Stimulated activated CD4-positive, alpha-beta T cell treated with anti-CD3 and anti-CD28 coated beads, Interleukin-4, amount 100 ng/mL, for 1 hour (primary cell): Measurements from ENCODE around the gene EPHA10.

ENCODE experiments used
- DNase-seq: peaks from one replicate; pipeline ENCODE4 v3.0.0-alpha.2; 2020

EPHA10 gene

GRCh38 chr1:37732111-37732780 lies 32.7 kb downstream of the EPHA10 start:
- no peak for DNase-seq

GRCh38 chr1:37731312-37732019 lies 33.5 kb downstream of the EPHA10 start:
- DNase-seq: no peak

- DNase-seq: no peak
Measured at GRCh38 chr1:37730376-37730775, 34.5 kb downstream of the EPHA10 start.

GRCh38 chr1:37728416-37728815 lies 36.5 kb downstream of the EPHA10 start:
- DNase-seq: no peak

GRCh38 chr1:37726751-37727585 lies 38.0 kb downstream of the EPHA10 start:
- no peak for DNase-seq

GRCh38 chr1:37725851-37726613 lies 38.9 kb downstream of the EPHA10 start:
- DNase-seq: no peak

GRCh38 chr1:37724575-37724974 lies 40.3 kb downstream of the EPHA10 start:
- no peak for DNase-seq

- no peak for DNase-seq
Measured at GRCh38 chr1:37723390-37724078, 41.4 kb downstream of the EPHA10 start.

GRCh38 chr1:37723072-37723389 lies 41.9 kb downstream of the EPHA10 start:
- no peak for DNase-seq

GRCh38 chr1:37722181-37723071 lies 42.5 kb downstream of the EPHA10 start:
- DNase-seq: no peak

- DNase-seq: no peak
Measured at GRCh38 chr1:37721565-37721964, 43.4 kb downstream of the EPHA10 start.

- no peak for DNase-seq
Measured at GRCh38 chr1:37720231-37721130, 44.4 kb downstream of the EPHA10 start.

GRCh38 chr1:37719572-37720195 lies 45.2 kb downstream of the EPHA10 start:
- DNase-seq: no peak

- no peak for DNase-seq
Measured at GRCh38 chr1:37718901-37719571, 45.9 kb downstream of the EPHA10 start.

- DNase-seq: no peak
Measured at GRCh38 chr1:37718181-37718900, 46.6 kb downstream of the EPHA10 start.

- no peak for DNase-seq
Measured at GRCh38 chr1:37717631-37718030, 47.3 kb downstream of the EPHA10 start.

GRCh38 chr1:37716321-37716720 lies 48.6 kb downstream of the EPHA10 start:
- no peak for DNase-seq

GRCh38 chr1:37714689-37715088 lies 50.2 kb downstream of the EPHA10 start:
- no peak for DNase-seq

GRCh38 chr1:37714226-37714625 lies 50.7 kb downstream of the EPHA10 start:
- no peak for DNase-seq
